A673 (cell line): ENCODE measurements around the gene SLC25A34. TPM values are rescaled to one million over a fixed set of nuclear protein-coding genes. Genes with fewer than 3 reads are reported as not detected.

Experiments
- BruUV-seq: library from RNA; stranded (reverse); fragments of 400-500 nt; replicated peaks from 2 replicates; lab custom pipeline; 2021; lab: Mats Ljungman, UMichigan
- CTCF ChIA-PET: fragments of 300-600 bp; sonication (Branson Sonifier 250); formaldehyde crosslinking; loops from one replicate; lab custom pipeline; 2022; ENCODE audit warnings: antibody characterized with exemption; lab: Charles Lee
- POLR2A ChIA-PET: fragments of 300-600 bp; sonication (Branson Sonifier 250); formaldehyde crosslinking; loops from one replicate; lab custom pipeline; 2022; ENCODE audit warnings: antibody characterized with exemption; ENCODE audit not compliant: low non-redundant PET; lab: Charles Lee
- DNase-seq: peaks from one replicate; pipeline ENCODE4 v3.0.0-alpha.2; 2015; ENCODE audit warnings: low spot score
- H3K27ac ChIP-seq: fragments of 200-600 bp; sonication (generic); 2 replicates; pipeline ENCODE4 v1.5.1; 2016; ENCODE audit warnings: mixed run types, low read depth, mild to moderate bottlenecking, mixed read lengths, antibody characterized with exemption, low read length; ENCODE audit not compliant: poor library complexity, severe bottlenecking
- H3K27me3 ChIP-seq: fragments of 200-600 bp; sonication (generic); replicated peaks from 2 replicates; pipeline ENCODE4 v1.6.1; 2017; ENCODE audit warnings: mixed run types, low read depth, mild to moderate bottlenecking, mixed read lengths, antibody characterized with exemption, low read length; ENCODE audit not compliant: insufficient read depth, poor library complexity
- H3K36me3 ChIP-seq: fragments of 200-600 bp; sonication (generic); 2 replicates; pipeline ENCODE4 v1.6.1; 2016; ENCODE audit warnings: mixed run types, mild to moderate bottlenecking, mixed read lengths, antibody characterized with exemption, low read length; ENCODE audit not compliant: insufficient read depth, poor library complexity, severe bottlenecking
- H3K4me1 ChIP-seq: fragments of 200-600 bp; sonication (generic); 2 replicates; pipeline ENCODE4 v1.6.1; 2017; ENCODE audit warnings: mixed run types, mild to moderate bottlenecking, mixed read lengths, antibody characterized with exemption, low read length; ENCODE audit not compliant: insufficient read depth, poor library complexity, severe bottlenecking
- H3K4me3 ChIP-seq: fragments of 200-600 bp; sonication (generic); 2 replicates; pipeline ENCODE4 v1.5.1; 2016; ENCODE audit warnings: low read depth, mixed run types, mild to moderate bottlenecking, mixed read lengths, low read length; ENCODE audit not compliant: poor library complexity, severe bottlenecking
- H3K9me3 ChIP-seq: fragments of 200-600 bp; sonication (generic); 2 replicates; pipeline ENCODE4 v1.6.1; 2016; ENCODE audit warnings: mixed run types, low read depth, mild to moderate bottlenecking, mixed read lengths, antibody characterized with exemption, low read length; ENCODE audit not compliant: poor library complexity, severe bottlenecking
- EZH2 ChIP-seq: fragments of 200-600 bp; sonication (generic); IDR thresholded peaks from 2 replicates; pipeline ENCODE4 v1.6.1; 2017; ENCODE audit warnings: borderline replicate concordance, low read depth, mild to moderate bottlenecking, mixed read lengths, antibody characterized with exemption, low read length; ENCODE audit not compliant: poor library complexity, severe bottlenecking
- intact Hi-C: fragments of 100-400 bp; cut with micrococcal nuclease; formaldehyde crosslinking; loops from one replicate; pipeline ENCODE4 v1.10.0; 2022; ENCODE audit not compliant: unreplicated experiment
- total RNA-seq: library from RNA; stranded (reverse); gene quantifications from 2 replicates; pipeline ENCODE4 v1.2.3, GENCODE V29; 2021
- TF ChIP-seq, protein P1 (sequence below): fragments of 300-800, 200-600 bp; sonication (generic); conservative IDR thresholded peaks from 2 replicates; pipeline ENCODE4 v1.5.1; 2017; ENCODE audit warnings: low read depth, mild to moderate bottlenecking, antibody characterized with exemption, low read length, moderate library complexity, mixed read lengths

The SLC25A34 gene
- total RNA-seq, 1 experiment from 2014 or later: 3.2 TPM

- BruUV-seq: no TSS peak
Measured at GRCh38 chr1:15727424-15727823, 8.6 kb upstream of the SLC25A34 start.

GRCh38 chr1:15727866-15728534 is 8.1 kb upstream of the SLC25A34 start:
- no peak overlapping the region for H3K4me3 ChIP-seq
- no peak for DNase-seq
- POLR2A ChIA-PET: no interaction called here
- H3K27ac ChIP-seq: no peak overlapping the region
- TF ChIP-seq, protein P1, sequence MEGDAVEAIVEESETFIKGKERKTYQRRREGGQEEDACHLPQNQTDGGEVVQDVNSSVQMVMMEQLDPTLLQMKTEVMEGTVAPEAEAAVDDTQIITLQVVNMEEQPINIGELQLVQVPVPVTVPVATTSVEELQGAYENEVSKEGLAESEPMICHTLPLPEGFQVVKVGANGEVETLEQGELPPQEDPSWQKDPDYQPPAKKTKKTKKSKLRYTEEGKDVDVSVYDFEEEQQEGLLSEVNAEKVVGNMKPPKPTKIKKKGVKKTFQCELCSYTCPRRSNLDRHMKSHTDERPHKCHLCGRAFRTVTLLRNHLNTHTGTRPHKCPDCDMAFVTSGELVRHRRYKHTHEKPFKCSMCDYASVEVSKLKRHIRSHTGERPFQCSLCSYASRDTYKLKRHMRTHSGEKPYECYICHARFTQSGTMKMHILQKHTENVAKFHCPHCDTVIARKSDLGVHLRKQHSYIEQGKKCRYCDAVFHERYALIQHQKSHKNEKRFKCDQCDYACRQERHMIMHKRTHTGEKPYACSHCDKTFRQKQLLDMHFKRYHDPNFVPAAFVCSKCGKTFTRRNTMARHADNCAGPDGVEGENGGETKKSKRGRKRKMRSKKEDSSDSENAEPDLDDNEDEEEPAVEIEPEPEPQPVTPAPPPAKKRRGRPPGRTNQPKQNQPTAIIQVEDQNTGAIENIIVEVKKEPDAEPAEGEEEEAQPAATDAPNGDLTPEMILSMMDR: no peak
- no peak for TF ChIP-seq EZH2
- H3K27me3 ChIP-seq: no peaks in the 10 kb centered on the region
- CTCF ChIA-PET: no interaction called here
- H3K4me1 ChIP-seq: no peaks in the 10 kb centered on the region
- no peaks in the 10 kb centered on the region for H3K9me3 ChIP-seq
- intact Hi-C loops: no loop called here
- H3K36me3 ChIP-seq: peaks cover 22% of the 10 kb centered on the region
- BruUV-seq: no TSS peak

More at GRCh38 chr1:15727424-15727823, 8.6 kb upstream of the SLC25A34 start:
- no peak for TF ChIP-seq EZH2
- TF ChIP-seq, protein P1: no peak
- peaks cover 26% of the 10 kb centered on the region for H3K36me3 ChIP-seq
- ChIA-PET POLR2A (no interaction called here), CTCF (interaction anchor here (0.5 kb wide), 1 partner anchor 122 kb away, joined by 10 read pairs; no protein-coding TSS in a partner anchor)
- H3K9me3 ChIP-seq: no peaks in the 10 kb centered on the region
- no peak for DNase-seq
- no peak overlapping the region for H3K27ac ChIP-seq
- H3K4me3 ChIP-seq: no peak overlapping the region
- H3K27me3 ChIP-seq: no peaks in the 10 kb centered on the region
- intact Hi-C loops: no loop called here
- no peaks in the 10 kb centered on the region for H3K4me1 ChIP-seq

DNA sequence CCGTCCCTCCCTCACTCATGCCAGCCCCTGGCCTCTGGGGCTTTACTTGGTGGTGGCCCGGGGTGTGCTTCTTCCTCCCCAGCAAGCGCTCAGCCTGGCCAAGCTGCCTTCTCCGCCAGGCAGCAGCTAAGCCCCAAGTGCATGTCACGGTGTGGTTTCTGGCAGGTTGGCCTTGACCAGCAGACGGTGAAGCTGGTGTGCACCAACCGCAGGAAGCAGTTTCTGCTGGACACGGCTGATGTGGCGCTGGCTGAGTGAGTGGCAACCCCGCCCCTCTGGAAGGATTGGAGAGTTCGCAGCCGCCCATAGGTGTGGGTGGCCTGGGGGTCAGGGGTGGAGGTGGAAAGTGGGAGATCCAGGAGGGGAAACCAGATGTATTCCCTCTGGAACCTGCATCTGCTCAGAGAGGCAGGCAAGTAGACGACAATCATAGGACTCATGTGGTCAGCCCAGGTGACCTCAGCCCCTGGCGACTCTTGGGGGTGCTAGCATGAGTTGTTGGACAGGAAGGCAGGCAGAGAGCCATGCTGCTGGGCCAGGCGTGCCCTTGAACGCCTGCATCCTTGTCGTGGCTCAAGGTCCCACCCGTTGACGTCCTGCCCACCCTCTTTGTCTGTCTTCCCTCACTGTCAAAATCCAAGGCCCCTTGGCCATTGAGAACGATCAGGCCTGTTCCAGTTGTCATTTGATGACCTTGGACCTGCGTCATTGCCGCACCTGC is 7.0 kb upstream of the SLC25A34 start:
- H3K4me1 ChIP-seq: no peaks in the 10 kb centered on the region
- H3K27ac ChIP-seq: no peak overlapping the region
- H3K9me3 ChIP-seq: no peaks in the 10 kb centered on the region
- no peak overlapping the region for H3K4me3 ChIP-seq
- intact Hi-C loops: no loop called here
- no TSS peak for BruUV-seq
- H3K27me3 ChIP-seq: no peaks in the 10 kb centered on the region
- no peak for TF ChIP-seq EZH2
- TF ChIP-seq, protein P1: no peak
- CTCF ChIA-PET: no interaction called here
- no peak for DNase-seq
- POLR2A ChIA-PET: no interaction called here
- peaks cover 22% of the 10 kb centered on the region for H3K36me3 ChIP-seq
